AG04449 (cell line): Measurements from ENCODE around the gene CERKL.

ENCODE experiments used
- CTCF ChIA-PET: fragments of 350-600 bp; formaldehyde crosslinking; extraction: SDS; loops from one replicate; lab custom pipeline; 2021; ENCODE audit warnings: antibody characterized with exemption; lab: Yijun Ruan, JAX
- POLR2A ChIA-PET: fragments of 400-600, 350-600 bp; formaldehyde crosslinking; extraction: SDS; loops from one replicate; lab custom pipeline; 2020; ENCODE audit warnings: antibody characterized with exemption, inconsistent platforms; lab: Yijun Ruan, JAX
- DNase-seq: peaks from one replicate; pipeline ENCODE4 v3.0.0-alpha.2; 2010; ENCODE audit warnings: low read depth, low spot score
- H3K4me3 ChIP-seq: 2 replicates; pipeline ENCODE4 v1.5.1; 2011; ENCODE audit warnings: low read depth, mild to moderate bottlenecking, control low read depth, low read length
- CTCF ChIP-seq: IDR thresholded peaks from one replicate; pipeline ENCODE4 v1.5.1; 2011; ENCODE audit warnings: mild to moderate bottlenecking, moderate library complexity, low read length, control low read depth, inconsistent platforms; ENCODE audit not compliant: insufficient read depth; ENCODE audit errors: missing control alignments

Gene CERKL

GRCh38 chr2:181655519-181655918 lies 1.4 kb downstream of the CERKL start:
- DNase-seq = no peak
- peak overlapping the region; percentile 18 for H3K4me3 ChIP-seq
- no peak for TF ChIP-seq CTCF
- POLR2A ChIA-PET = no interaction called here
- CTCF ChIA-PET = no interaction called here

GRCh38 chr2:181649436-181649979 lies 7.4 kb downstream of the CERKL start:
- no peak for TF ChIP-seq CTCF
- POLR2A ChIA-PET = no interaction called here
- no peak for DNase-seq

GRCh38 chr2:181648478-181649155 lies 8.3 kb downstream of the CERKL start:
- ChIA-PET CTCF (no interaction called here), POLR2A (no interaction called here)
- TF ChIP-seq CTCF = no peak
- DNase-seq = no peak
- no peak overlapping the region for H3K4me3 ChIP-seq

More at GRCh38 chr2:181649436-181649979, 7.4 kb downstream of the CERKL start:
- H3K4me3 ChIP-seq = no peak overlapping the region
- CTCF ChIA-PET = no interaction called here

- POLR2A ChIA-PET = no interaction called here
- no peak overlapping the region for H3K4me3 ChIP-seq
- CTCF ChIA-PET = interaction anchor here (1.5 kb wide), 1 partner anchor 69 kb away, joined by 3 read pairs; no protein-coding TSS in a partner anchor
- no peak for TF ChIP-seq CTCF
- no peak for DNase-seq
These were observed 10.4 kb downstream of the CERKL start for GRCh38 chr2:181646415-181646987.

GRCh38 chr2:181643151-181643550 lies 13.8 kb downstream of the CERKL start:
- DNase-seq = no peak
- ChIA-PET POLR2A (no interaction called here), CTCF (no interaction called here)
- no peak for TF ChIP-seq CTCF
- no peak overlapping the region for H3K4me3 ChIP-seq

- ChIA-PET POLR2A (no interaction called here), CTCF (no interaction called here)
- H3K4me3 ChIP-seq = no peak overlapping the region
- TF ChIP-seq CTCF = no peak
- DNase-seq = no peak
These were observed 14.8 kb downstream of the CERKL start for GRCh38 chr2:181642086-181642485.
